GM21515 (cell line): Measurements from ENCODE around the gene PAMR1.
A peak's percentile ranks its signal among the peaks of the same experiment; 100 is the strongest.

ENCODE experiments used
- ATAC-seq: cut with Tn5 transposase; IDR thresholded peaks from one replicate; pipeline ENCODE4 v1.9.1; 2021; ENCODE audit not compliant: unreplicated experiment

Gene PAMR1

DNA sequence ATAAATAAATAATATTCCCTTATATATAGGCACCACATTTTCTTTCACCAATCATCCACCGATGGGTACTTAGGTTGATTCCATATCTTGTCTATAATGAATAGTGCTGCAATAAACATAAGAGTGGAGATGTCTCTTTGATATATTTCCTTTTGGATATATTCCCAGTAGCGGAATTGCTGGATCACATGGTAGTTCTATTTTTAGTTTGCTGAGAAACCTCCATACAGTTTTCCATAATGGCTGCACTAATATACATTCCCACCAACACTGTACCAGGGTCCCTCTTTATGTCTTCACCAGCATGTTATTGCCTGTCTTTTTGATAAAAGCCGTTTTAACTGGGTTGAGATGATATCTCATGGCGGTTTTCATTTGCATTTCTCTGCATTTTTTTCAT lies 23.6 kb downstream of the PAMR1 start:
- ATAC-seq: no peak

DNA sequence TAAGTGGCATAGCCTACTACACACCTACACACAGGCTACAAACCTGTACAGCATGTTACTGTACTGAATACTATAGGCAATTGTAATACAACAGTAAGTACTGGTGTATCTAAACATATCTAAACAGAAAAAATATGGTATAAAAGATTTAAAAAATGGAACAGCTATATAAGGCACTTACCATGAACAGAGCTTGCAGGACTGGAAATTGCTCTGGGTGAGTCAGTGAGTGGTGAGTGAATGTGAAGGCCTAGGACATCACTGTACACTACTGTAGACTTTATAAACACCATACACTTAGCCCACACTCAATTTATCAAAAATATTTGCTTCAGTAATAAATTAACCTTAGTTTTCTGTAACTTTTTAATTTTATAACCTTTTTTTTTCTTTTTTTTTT lies 24.7 kb downstream of the PAMR1 start:
- ATAC-seq: no peak

DNA sequence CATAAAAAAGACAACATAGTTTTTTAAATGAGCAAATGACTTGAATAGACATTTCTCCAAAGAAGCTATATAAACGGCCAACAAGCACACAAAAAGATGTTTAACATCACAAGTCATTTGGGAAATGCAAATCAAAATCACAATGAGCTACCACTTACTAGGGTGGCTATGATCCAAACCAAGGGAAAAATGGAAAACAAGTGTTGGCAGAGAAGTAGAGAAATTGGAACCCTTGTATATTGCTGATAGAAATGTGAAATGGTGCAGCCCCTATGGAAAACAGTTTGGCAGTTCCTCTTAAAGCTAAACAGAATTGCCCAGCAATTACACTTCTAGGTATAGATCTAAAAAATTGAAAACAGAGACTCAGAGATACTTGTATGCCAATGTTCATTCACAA lies 29.0 kb downstream of the PAMR1 start:
- no peak for ATAC-seq

DNA sequence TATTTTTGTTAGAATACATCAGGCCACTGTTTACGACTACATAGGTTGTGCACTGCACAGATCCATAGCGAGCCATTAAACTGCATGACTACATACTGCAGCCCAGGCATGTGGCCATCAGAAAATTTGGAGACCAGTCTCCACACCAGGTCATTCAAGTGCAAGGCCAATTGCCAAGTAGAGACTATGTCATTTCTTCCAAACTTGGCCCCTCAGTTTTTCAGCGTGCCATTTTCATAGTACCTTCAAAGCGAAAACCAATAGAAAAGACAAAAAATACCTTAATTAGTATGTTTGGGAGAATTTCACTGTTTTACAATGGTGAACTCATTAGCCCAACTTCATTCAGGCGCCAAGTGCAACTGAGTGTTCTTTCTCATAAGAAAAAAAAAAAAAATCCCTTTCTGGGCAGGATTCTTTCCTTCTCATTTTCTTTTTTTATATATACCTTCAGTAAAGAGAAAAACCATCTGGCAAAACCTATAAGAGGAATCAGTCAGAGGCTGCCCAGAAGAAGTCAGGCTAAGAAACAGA lies 30.4 kb downstream of the PAMR1 start:
- no peak for ATAC-seq

DNA sequence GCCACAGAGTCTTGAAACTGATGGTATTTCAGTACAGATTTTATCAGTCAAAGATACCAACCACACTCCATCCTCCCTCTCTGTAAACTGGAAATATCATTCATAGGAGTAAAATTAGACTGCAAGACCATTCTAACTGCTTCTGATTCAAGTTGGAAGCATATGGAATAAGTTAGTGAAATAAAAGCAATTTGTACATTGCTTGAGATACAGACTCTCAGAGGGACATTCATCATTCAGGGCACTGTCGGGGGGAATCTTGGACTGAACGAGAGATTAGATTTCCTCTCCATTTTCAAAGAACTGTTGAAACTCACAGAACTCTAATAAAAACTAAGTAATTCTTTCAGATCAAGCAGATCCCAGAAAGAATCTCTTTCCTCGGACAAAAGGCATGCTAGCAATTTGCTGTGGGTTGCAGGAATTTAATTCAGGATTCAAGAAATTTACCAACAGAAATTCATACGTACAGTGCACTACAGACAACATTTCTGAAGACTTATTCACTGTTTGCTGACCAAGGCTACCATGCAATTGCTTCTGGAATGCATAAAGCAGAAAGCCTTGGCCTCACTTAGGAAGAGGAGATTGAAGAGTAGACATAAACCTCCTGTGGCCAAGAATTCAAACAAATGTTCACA lies 34.1 kb downstream of the PAMR1 start:
- ATAC-seq: no peak

DNA sequence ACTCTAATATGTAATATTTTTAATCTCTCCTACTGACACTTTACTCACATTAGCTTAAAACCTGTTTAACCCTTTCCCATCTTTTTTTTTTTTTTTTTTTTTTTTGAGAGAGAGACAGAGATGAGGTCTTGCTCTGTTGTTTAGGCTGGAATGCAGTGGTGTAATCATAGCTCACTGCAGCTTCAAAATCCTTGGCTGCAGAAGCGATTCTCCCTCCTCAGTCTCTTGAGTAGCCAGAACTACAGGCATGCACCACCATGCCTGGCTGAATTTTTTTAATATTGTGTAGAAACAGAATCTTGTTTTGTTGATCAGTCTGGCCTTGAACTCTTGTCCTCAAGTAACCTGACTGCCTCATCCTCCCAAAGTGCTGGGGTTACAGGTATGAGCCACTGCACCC lies 37.3 kb downstream of the PAMR1 start:
- no peak for ATAC-seq

DNA sequence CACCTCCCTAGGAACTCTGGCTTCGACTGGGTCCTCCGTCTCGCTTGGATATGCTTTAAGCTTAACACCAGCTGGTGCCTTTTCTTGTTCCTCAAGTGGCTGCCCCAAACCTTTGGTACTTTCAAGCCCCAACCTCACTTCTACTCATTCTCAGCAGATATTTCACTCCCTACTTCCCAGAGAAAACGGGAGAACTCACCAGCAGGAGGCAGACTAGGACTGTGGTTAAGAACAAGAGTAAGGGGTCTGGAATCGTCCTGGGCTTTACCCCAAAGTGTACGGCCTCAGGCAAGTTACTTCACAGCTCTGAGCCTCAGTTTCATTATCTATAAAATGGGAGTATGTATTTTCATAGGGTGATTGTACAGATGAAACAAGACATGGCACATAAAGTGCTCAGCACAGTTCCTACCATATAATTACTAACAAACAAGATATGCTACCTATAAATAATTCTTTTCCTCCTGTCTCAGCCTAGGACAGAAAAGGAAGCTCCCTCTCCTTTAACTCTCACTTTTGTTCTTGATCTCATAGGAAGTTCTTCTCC lies 37.8 kb downstream of the PAMR1 start:
- ATAC-seq: no peak

DNA sequence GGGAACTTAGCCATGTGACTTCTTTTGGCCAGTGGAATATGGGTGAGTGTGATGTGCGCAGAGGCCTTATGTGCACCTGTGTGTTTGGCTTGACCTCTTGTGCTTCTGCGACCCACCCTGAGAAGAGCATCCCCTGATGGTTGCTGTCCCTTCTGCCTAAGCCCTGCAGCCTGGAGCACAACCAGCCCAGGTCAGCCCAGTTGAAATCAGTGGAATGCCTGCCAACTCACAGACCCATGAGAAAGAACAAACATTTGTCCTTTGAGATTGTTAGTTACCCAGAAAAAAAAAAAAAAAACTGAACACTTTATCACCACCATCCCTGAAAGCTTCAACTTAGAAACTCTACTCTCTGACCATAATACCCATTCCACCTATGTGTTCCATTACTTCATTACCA lies 38.5 kb downstream of the PAMR1 start:
- no peak for ATAC-seq

DNA sequence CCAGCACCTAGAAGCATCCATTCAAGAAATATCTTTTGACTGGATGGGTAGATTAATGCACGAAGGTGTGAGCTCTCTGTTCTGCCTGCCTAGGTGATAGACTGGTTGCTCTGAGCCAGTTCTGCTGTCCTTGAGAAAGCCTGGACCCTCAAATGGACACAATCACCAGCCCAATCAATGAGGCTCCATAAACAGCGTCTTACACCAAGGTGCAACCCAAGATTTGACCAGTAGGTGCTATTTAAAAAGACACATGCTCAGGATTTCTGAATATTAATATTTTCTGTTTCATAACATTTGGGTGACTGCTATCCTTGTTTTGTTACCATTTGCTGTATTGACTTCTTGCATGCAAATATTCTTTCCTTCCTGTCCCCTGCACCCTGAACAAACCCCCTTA lies 39.0 kb downstream of the PAMR1 start:
- ATAC-seq: no peak

DNA sequence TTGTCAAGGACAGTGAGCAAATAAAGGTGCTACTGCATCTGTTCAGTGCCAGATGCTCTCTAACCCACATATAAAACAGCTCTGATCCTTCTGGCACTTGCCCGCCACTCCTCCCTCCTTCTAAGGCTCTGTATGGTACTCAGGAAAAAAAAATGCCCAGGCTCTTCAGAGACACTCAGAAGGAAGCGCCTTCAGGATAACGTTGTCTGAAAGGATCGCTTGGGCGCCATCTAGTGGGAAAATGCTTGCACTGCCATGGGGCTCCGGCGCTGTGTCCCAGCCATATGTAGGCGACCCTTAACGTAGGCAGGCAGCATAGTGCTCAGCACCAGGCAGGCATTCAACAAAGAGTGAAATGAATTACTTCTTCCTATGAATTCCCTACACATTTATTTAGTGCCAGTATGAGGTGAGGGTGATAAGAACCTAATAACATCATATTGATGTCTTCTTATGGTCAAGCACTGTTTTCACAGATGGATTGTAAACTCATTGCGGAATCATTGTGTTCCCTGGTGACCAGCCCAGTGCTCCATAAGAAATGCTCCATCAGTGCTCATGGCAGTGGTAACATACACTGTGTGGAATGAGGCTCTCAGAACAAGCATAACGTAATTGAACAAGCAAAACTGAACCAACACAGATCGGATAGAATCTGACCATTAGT lies 39.6 kb downstream of the PAMR1 start:
- peak; percentile 88 for ATAC-seq

DNA sequence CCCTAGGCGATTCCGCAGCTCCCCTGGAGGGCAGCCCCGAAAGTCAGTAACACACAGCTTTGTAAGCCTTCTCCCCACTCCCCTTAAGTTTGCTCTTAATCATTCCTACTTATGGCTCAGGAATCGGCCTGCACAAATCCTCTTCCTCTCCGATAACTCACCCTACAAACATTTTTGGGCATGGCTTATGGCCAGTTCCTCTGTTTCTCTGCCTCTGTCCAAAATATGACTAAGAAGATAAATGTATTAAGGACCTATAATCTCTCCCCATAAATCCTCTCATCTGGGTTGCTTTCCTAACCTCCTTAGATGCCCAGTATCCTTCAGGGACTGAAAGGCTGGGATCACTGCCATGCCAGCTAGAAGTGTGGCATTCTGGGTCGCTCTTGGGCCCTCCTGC lies 41.0 kb downstream of the PAMR1 start:
- ATAC-seq: no peak

DNA sequence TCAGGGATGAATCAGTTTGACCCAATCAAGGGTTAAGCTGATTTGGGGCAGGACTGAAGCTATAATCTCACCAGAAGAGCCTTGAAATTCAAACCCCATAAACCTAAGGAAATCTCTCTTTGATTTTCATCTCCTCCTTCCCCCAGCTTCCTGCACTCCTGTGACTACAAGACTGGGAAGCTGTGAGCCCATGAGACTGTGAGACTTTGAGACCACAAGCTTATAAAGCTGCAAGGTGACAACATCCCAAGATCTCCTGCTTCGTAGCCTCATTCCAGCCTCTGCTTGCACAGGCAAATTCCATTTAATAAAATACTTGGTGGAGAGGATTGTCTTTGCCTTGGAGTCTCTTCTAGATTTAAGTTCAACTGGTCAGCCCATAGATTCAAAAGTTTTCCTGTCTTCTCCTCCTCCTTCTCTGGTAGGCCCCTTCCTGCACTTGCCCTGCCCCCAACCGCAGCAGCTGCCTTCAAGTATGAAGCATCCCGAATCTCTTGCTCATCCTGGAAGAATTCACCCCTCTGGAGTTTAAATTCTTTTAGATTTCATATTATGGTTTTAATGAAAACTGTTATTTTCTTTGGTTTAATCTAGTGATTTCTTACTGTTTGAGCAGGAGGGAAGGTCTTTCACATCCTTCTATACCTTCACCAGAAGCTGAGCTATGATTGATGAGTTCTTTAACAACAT lies 42.1 kb downstream of the PAMR1 start:
- ATAC-seq: no peak

DNA sequence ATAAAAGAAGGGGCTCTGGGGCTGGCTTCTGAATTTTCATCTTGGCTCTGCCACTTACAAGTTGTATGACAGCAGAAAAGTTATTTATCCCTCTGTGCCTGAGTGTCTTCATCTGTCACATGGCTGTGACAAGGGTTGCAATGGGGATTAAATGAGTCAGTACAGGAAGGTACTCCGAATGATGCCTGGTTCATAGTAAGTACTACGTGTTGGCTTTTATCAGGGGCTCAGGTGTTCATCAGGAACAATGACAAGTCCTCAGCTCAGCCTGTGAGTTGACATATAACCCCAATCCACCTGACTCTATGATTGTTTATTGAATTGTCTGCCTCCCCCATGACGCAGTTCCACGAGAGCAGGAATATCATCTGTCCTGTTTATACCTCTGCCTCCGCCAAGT lies 45.7 kb downstream of the PAMR1 start:
- ATAC-seq: no peak

DNA sequence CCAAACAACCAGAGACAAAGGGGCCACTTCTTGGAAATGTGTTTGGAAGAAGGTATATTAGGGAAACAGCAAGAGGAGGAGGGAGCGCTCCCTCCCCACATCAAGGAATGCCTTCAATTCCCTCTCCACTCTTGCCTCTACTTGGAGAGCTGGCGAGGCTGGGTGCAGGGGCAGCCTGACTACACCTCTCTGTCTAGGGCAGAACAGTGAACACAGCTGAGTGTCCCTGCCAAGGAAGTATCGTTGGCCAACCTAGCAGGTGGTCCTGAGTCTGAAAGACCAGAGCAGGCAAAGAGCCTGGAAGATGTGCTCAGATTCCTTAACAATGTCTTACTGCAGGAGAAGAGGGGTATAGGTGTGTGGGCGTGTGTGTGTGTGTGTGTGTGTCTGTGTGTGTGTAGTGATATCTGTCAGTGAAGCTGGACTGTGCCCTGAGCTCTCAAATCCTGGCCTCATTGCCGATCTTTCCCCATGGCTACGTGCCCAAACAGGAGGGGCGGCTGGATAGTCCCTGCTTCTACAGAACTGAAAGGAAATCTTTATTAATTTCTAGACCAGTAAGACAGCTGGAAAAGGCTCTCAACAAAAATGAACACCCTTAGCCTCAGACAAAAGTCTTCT lies 46.8 kb downstream of the PAMR1 start:
- no peak for ATAC-seq

DNA sequence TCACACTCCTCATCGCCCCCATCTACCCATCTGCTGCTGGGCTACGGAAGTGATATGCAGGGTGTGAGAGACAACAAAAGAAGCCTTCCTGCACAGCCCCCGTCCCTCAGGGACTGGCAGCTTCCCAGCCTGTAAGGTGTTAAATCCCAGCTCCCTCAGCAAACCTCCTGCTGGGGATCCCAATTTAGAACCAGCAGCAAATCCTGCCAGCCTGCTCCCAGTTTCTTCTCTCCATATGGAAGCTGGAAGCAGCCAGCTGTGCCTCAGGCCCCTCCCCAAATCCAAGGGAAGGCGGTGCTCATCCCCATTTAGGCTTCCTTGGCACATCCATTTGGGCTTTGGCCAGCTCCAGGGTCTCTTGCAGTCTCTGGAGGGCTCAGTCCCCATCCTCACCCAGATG lies 47.5 kb downstream of the PAMR1 start:
- ATAC-seq: no peak

DNA sequence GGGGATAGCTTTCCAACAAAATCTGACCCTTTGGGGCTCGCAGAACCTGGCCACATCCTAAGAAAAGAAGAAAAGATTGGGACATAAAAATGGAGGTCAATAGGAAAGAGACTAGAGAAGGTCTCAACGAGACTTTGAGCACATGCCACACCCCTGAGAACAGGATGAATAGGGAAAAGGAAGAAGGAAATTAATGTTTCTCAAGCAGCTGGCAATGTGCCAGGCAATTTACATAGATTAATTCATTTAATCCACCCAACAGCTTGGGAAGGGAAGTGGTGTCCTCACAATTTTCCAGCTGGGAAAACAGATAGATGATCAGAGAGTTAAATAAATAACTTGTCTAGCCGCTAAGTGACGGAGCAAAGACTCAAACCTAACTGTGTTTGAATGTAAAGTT lies 50.7 kb downstream of the PAMR1 start:
- no peak for ATAC-seq

DNA sequence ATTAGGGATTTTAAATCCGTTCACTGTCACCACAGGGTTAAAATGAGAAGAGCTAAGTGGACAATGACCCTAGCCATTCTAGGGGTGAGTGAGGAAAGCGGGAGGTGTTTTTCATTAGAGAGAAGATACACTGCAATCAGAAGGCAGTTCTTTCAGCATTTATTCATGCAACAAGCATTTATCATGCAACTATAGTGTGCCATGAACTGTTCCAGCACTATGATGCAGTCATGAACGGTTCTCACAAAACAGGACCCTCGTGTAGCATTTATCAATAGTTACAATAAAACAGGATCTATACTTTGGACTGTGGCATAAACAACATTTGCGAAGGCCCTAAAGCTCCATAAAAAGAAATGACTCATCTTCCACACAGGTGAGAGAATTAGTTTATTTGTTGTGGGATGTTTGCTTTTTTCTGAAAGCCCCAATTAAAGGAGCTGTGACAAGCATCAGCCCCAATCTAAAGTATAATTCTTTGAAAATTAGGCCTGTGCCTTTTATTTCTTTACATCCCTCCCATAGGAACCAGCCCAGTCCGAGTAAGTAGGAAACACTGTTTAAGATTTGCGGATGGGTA lies 51.5 kb downstream of the PAMR1 start:
- no peak for ATAC-seq

DNA sequence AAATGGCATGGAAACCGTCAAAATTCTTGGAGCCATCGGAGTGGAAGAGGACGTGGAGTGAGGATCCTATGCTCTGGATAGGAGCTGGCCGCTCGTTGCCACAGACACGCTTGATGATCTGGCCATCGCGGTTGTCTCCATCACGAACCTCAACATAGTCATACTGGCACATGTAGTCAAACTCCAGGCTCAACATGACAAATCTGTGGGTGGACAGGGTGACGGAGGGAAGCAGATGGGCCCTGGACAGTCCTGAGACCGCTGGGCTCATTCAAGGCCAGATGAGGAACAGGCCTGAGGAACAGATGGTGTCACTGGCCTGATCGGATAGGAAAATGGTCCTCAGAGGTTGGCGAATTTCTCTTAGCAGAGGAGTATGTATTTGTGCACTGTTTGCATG lies 54.8 kb downstream of the PAMR1 start:
- no peak for ATAC-seq

DNA sequence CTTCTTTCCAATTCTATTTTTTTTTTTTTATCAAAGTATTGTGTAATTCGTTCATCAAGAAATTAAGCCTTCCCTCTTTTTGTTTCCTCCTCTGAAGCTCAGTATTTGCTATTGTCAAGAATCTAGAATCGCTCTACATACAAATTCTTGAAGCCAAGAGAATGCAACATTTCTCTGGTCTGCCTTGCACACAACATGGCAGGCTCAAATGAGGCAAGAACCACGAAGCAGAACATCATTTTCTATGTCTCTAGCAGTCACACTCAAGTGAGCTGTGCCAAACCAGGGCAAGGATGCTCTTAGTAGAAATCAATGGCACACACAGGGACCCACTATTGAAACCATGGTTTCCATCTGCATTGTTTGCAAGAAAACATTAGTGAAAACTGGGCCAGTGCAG lies 59.4 kb downstream of the PAMR1 start:
- no peak for ATAC-seq

DNA sequence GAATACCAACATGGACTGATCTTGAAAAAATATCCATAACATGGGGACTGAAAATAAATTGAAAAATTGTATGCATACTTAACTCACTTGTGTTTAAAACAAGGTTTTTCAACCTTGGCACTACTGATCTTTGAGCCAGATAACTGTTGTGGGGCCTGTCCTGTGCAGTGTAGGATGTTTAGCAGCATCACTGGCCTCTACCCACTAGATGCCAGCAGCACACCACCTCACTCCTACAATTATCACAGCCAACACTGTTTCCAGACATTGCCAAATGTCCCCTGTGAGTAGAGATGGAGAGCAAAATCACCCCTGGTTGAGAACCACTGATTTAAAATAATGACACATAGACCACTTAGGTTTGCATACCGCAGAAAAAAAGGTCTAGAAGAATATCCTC lies 61.1 kb downstream of the PAMR1 start:
- ATAC-seq: no peak

DNA sequence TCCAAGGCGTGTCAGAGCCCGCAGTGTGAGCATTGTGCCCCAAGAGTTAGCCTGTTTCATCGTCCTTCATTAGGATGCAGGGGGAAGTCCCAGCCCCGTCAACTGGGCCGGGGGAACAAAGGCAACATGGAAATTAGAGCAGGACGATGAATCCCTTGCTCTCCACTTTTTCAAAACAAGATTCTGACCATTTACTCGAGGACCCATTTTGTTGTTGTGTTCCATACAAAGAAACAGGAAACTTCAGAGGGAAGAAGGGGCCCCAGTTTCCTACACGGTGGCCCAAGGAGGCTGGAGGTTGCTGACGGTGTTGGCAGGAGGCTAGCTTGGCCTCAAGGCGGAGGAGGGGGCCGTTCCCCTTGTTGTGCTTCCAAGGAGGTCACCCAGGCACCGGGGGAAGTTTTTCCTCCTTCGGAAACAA lies 62.1 kb downstream of the PAMR1 start:
- ATAC-seq: no peak
